Caco-2 (cell line): ENCODE measurements around the gene SRBD1. TPM values are rescaled to one million over a fixed set of nuclear protein-coding genes. Genes with fewer than 3 reads are reported as not detected.

Experiments
- BruUV-seq: library from RNA; stranded (reverse); fragments of 400-500 nt; replicated peaks from 2 replicates; lab custom pipeline; 2021; lab: Mats Ljungman, UMichigan
- CTCF ChIA-PET: fragments of 300-600 bp; sonication (Branson Sonifier 250); formaldehyde crosslinking; loops from one replicate; lab custom pipeline; 2022; ENCODE audit warnings: antibody characterized with exemption; lab: Charles Lee
- POLR2A ChIA-PET: fragments of 300-600 bp; sonication (Branson Sonifier 250); formaldehyde crosslinking; loops from one replicate; lab custom pipeline; 2022; ENCODE audit warnings: antibody characterized with exemption; lab: Charles Lee
- DNase-seq, 2 experiments: peaks; one replicate each; pipeline versions ENCODE4 v3.0.0 to v3.0.0-alpha.2; 2020 to 2022
- H3K27me3 ChIP-seq: replicated peaks from 2 replicates; pipeline ENCODE4 v1.6.0; 2011; ENCODE audit warnings: low read length; ENCODE audit not compliant: control insufficient read depth, insufficient read depth
- H3K36me3 ChIP-seq: 2 replicates; pipeline ENCODE4 v1.5.1; 2011; ENCODE audit warnings: low read length; ENCODE audit not compliant: control insufficient read depth, insufficient read depth
- H3K4me1 ChIP-seq: fragments of 250-450 bp; sonication (Bioruptor Pico); 2 replicates; pipeline ENCODE4 v1.5.1; 2020; ENCODE audit warnings: mild to moderate bottlenecking
- H3K4me3 ChIP-seq: 2 replicates; pipeline ENCODE4 v1.5.1; 2011; ENCODE audit warnings: low read depth, mild to moderate bottlenecking, control low read depth, low read length
- H3K9me3 ChIP-seq: fragments of 250-450 bp; sonication (Bioruptor Pico); 2 replicates; pipeline ENCODE4 v1.5.1; 2020; ENCODE audit warnings: mild to moderate bottlenecking, moderate library complexity
- H3K27ac Mint-ChIP-seq: one replicate; pipeline ENCODE4 v1.8.0; 2022; ENCODE audit warnings: mixed read lengths; ENCODE audit not compliant: unreplicated experiment
- H3K27me3 Mint-ChIP-seq: one replicate; pipeline ENCODE4 v1.8.0; 2022; ENCODE audit warnings: mixed read lengths; ENCODE audit not compliant: insufficient read depth, unreplicated experiment
- H3K36me3 Mint-ChIP-seq: one replicate; pipeline ENCODE4 v1.8.0; 2022; ENCODE audit warnings: mild to moderate bottlenecking, mixed read lengths; ENCODE audit not compliant: insufficient read depth, unreplicated experiment
- H3K4me1 Mint-ChIP-seq: one replicate; pipeline ENCODE4 v1.8.0; 2022; ENCODE audit warnings: low read depth, mixed read lengths; ENCODE audit not compliant: unreplicated experiment
- H3K4me3 Mint-ChIP-seq: one replicate; pipeline ENCODE4 v1.8.0; 2022; ENCODE audit warnings: mild to moderate bottlenecking, moderate library complexity, mixed read lengths; ENCODE audit not compliant: unreplicated experiment
- H3K9me3 Mint-ChIP-seq: one replicate; pipeline ENCODE4 v1.8.0; 2022; ENCODE audit warnings: mixed read lengths; ENCODE audit not compliant: unreplicated experiment
- intact Hi-C: fragments of 100-400 bp; cut with micrococcal nuclease; formaldehyde crosslinking; loops from one replicate; pipeline ENCODE4 v1.10.0; 2022; ENCODE audit not compliant: unreplicated experiment
- total RNA-seq: library from RNA; stranded (reverse); gene quantifications from 2 replicates; pipeline ENCODE4 v1.2.3, GENCODE V29; 2022
- TF ChIP-seq, protein P1 (sequence below), 2 experiments: fragments of 200-600 bp in 1 of 2; IDR thresholded peaks; 1 replicate in 1 of 2; 2 replicates in 1 of 2; pipeline versions ENCODE4 v1.5.1 to v1.8.0; 2011 to 2022; ENCODE audit warnings: antibody characterized with exemption in 1 of 2, control low read depth in 1 of 2, inconsistent platforms in 1 of 2, low read depth in 1 of 2, low read length in 1 of 2, mild to moderate bottlenecking in 1 of 2, moderate library complexity in 1 of 2; ENCODE audit not compliant: insufficient read depth in 1 of 2, severe bottlenecking in 1 of 2, unreplicated experiment in 1 of 2

Gene SRBD1
- total RNA-seq, 1 experiment from 2014 or later = 15.8 TPM

DNA sequence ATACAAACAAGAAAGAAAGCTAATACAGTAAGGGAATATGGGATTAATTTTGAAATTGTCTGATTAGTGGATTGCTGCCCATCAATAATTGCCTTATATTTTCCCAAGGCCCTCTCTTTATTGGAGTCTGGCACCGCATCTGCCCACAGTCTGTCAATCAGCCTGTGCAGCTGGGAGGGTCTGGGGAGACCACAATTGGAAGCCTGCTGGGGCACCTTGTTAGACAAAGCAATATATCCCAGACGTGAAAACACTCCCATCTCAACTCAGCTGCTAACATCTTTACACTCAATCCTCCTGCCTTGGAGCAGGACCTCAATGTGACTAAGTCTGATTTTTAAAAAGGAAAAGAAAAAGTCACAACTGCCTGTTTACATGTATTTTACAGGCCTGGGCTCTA, 258.6 kb downstream of the SRBD1 start:
- H3K27me3 Mint-ChIP-seq = no peaks in the 10 kb centered on the region
- TF ChIP-seq, protein P1, sequence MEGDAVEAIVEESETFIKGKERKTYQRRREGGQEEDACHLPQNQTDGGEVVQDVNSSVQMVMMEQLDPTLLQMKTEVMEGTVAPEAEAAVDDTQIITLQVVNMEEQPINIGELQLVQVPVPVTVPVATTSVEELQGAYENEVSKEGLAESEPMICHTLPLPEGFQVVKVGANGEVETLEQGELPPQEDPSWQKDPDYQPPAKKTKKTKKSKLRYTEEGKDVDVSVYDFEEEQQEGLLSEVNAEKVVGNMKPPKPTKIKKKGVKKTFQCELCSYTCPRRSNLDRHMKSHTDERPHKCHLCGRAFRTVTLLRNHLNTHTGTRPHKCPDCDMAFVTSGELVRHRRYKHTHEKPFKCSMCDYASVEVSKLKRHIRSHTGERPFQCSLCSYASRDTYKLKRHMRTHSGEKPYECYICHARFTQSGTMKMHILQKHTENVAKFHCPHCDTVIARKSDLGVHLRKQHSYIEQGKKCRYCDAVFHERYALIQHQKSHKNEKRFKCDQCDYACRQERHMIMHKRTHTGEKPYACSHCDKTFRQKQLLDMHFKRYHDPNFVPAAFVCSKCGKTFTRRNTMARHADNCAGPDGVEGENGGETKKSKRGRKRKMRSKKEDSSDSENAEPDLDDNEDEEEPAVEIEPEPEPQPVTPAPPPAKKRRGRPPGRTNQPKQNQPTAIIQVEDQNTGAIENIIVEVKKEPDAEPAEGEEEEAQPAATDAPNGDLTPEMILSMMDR (IDR thresholded peaks at IDR 0.05; ENCODE audit: insufficient read depth in 1 of 2, low read depth in 1 of 2, low read length in 1 of 2, severe bottlenecking in 1 of 2, unreplicated experiment in 1 of 2) = no peak
- no peaks in the 10 kb centered on the region for H3K9me3 ChIP-seq
- H3K27me3 ChIP-seq = no peaks in the 10 kb centered on the region
- H3K36me3 Mint-ChIP-seq = no peaks in the 10 kb centered on the region
- ChIA-PET POLR2A (no interaction called here), CTCF (no interaction called here)
- H3K9me3 Mint-ChIP-seq = no peaks in the 10 kb centered on the region
- peaks cover 7% of the 10 kb centered on the region for H3K4me1 Mint-ChIP-seq
- H3K4me3 ChIP-seq = no peak overlapping the region
- intact Hi-C loops = no loop called here
- DNase-seq = no peak
- no TSS peak for BruUV-seq
- H3K4me1 ChIP-seq = 0 out of 2 replicates have a peak, but pooled peaks cover 3% of the 10 kb centered on the region
- H3K36me3 ChIP-seq = no peaks in the 10 kb centered on the region
- H3K27ac Mint-ChIP-seq = no peak overlapping the region
- no peak overlapping the region for H3K4me3 Mint-ChIP-seq

DNA sequence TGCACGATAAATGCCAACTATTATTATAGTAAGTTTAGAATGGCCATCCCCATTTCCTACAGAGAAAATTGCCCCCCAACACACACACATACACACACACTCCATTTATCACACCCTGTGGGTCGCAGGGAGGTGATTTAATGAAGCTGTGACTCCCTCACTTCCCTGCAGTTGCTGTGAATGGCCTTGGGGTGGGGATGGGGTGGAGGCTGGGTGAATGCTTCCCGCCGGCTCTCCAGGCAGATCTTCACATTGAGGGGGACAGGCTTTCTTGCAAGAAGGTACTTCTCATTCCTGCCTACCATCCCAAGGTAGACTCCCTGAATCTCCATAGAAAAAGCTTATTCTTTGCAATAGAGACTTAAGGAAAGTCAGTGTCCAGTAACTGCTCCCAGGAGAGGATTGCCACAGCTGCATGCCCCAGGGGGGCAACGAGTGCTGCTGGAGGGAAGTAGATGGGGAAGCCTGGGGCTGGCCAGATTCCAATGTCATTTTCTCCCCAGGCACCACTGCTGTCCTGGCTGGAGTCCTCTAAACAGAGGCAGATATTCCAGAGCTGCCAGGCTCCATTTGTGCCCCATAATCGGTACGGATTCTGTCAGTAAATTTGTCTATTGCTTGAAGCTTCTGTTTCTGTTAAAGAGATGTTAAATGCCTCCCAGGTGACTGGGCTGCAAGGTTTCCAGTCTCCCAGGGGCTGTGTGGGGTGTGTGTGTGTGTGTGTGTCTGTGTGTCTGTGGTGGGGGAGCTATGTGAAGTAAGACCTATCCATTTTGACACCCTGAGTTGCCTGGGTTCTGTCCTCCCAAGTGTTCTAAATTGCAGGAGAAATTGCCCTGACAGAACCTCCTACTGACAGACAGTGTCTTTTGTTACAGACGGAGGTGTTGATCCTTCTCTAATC, 265.5 kb downstream of the SRBD1 start:
- intact Hi-C loops = no loop called here
- TF ChIP-seq, protein P1 (IDR thresholded peaks at IDR 0.05; ENCODE audit: insufficient read depth in 1 of 2, low read depth in 1 of 2, low read length in 1 of 2, severe bottlenecking in 1 of 2, unreplicated experiment in 1 of 2) = no peak
- Mint-ChIP-seq H3K4me3 (no peak overlapping the region), H3K27ac (no peak overlapping the region), H3K4me1 (no peaks in the 10 kb centered on the region), H3K27me3 (peaks cover 3% of the 10 kb centered on the region), H3K9me3 (no peaks in the 10 kb centered on the region), H3K36me3 (no peaks in the 10 kb centered on the region)
- H3K4me1 ChIP-seq = no peaks in the 10 kb centered on the region
- DNase-seq = peak in 1 of 2 experiments; percentile 12
- H3K9me3 ChIP-seq = no peaks in the 10 kb centered on the region
- BruUV-seq = no TSS peak
- H3K27me3 ChIP-seq = peaks cover 2% of the 10 kb centered on the region; the same call in 1 of the 2 replicates
- ChIA-PET POLR2A (no interaction called here), CTCF (no interaction called here)
- no peaks in the 10 kb centered on the region for H3K36me3 ChIP-seq
- no peak overlapping the region for H3K4me3 ChIP-seq

DNA sequence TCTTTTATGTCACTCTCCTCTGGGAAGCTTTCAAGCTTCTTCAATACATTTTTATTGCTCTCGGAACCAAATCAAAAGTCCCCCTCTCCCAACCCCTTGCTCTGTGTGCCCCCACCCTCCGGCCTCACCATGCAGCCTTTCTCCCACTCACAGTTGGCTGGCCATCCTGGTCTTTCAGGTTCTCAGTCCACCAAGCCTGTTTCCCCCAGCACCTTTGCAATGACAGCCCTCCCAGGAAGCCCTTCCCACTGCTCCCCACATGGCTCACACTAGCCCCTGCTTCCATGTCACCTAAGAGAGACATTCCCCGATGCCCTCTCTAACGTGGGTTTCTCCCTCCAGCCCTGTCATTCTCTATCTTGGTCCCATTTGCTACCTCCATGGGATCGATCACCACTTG, 266.6 kb downstream of the SRBD1 start:
- Mint-ChIP-seq H3K4me1 (no peaks in the 10 kb centered on the region), H3K9me3 (no peaks in the 10 kb centered on the region), H3K27ac (no peak overlapping the region), H3K36me3 (no peaks in the 10 kb centered on the region), H3K4me3 (no peak overlapping the region), H3K27me3 (peaks cover 3% of the 10 kb centered on the region)
- no peak overlapping the region for H3K4me3 ChIP-seq
- no peaks in the 10 kb centered on the region for H3K9me3 ChIP-seq
- BruUV-seq = no TSS peak
- DNase-seq = no peak
- intact Hi-C loops = no loop called here
- H3K4me1 ChIP-seq = no peaks in the 10 kb centered on the region
- TF ChIP-seq, protein P1 (IDR thresholded peaks at IDR 0.05; ENCODE audit: insufficient read depth in 1 of 2, low read depth in 1 of 2, low read length in 1 of 2, severe bottlenecking in 1 of 2, unreplicated experiment in 1 of 2) = no peak
- CTCF ChIA-PET = no interaction called here
- H3K27me3 ChIP-seq = peaks cover 2% of the 10 kb centered on the region; the same call in 1 of the 2 replicates
- H3K36me3 ChIP-seq = no peaks in the 10 kb centered on the region
- POLR2A ChIA-PET = no interaction called here
